Measurements from ENCODE around the gene CC2D1A. TPM values are rescaled to one million over a fixed set of nuclear protein-coding genes. Genes with fewer than 3 reads are reported as not detected.

CC2D1A gene
- 13.5 and 14.9 TPM in 2 replicates for total RNA-seq (2014; rRNA removed; shearing (Covaris generic))

DNA sequence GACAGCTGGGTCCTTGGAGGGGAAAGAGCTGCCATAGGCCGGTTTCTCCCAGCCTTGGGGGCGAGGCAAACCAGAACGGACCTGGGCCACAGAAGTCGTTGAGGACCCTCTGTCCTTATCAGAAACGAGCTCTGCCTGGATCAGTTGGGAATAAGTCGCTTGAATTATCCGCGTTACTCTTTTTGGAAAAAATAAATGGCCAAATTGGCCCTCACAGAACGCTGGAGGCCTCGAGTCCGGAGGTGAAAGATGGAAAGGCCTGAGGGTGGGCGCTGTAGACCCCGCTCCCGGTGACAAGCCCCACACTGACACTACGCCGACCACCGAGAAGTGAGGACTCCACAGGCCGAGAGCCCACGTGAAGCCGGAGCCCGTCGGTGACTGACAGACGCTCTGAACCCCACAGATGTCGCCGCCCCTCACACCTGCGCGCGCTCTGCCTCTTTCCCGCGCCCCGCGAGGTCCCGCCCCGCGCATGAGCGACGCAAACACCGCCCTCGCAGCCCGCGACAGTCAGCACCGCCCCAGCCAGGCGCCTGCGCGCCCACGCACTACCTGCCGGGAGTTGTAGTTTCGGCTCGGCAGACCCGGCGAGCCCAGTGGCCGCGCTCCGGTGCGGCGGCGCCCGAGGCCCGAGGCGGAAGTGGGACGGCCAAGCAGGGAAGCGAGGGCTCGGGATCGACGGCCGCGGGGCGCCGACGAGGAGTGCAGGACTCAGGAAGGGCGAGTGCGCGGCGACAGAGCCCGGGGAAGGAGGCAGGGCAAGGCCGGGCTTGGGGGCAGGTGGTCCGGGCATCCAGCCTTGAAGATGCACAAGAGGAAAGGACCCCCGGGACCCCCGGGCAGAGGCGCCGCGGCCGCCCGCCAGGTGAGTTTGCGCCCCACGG lies at the start of gene CC2D1A, which contains the start of gene BRME1:
TSS of gene CC2D1A (plus strand) at position 568 of the 887 bp plus-strand sequence. CDS start at position 809, 241 bp downstream.
TSS of gene BRME1 (minus strand) at position 484 of the 887 bp plus-strand sequence. CDS start 1,225 bp downstream, outside the sequence.
- DNase-seq (ENCODE audit: low spot score): peak; percentile 88

DNA sequence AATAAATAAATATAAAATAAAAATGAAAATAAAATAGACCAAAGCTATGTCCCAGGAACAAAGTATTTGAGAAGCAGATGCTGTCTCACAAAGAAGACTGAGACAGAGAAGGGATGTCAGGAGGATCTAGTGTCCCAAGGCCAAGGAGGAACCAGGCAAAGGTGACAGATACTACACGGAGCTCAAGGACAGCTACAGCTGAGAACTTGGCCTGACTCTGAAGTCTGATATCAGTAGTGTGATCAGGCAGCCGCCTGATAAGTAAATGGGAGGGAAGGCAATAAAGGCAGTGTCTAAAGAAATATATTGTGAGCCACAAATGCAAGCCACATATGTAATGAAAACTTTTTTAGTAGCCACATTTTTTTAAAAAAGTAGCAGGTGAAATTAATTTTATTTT lies 49.5 kb upstream of the CC2D1A start:
- no peak for DNase-seq (ENCODE audit: low spot score)

DNA sequence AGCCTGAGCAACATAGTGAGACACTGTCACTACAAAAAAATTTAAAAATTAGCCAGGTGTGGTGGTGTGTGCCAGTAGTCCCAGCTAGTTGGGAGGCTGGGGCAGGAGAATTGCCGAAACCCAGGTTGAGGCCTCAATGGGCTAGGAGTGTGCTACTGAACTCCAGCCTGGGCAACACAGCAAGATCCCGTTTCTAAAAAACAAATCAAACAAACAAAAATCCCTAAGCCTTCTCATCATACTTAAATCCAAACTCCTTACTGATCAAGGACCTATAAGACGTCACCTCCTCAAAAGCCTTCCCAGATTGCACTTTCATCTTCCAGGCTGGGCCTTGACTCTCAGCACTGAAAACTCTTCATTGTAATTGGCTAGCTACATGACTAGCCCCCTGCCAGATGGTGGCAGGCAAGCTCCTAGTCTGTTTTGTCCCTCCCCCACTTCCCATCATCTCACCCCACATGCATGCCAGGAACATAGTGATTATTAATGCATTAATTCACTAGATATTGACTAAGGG lies 46.6 kb upstream of the CC2D1A start:
- DNase-seq (ENCODE audit: low spot score): peak; percentile 65

DNA sequence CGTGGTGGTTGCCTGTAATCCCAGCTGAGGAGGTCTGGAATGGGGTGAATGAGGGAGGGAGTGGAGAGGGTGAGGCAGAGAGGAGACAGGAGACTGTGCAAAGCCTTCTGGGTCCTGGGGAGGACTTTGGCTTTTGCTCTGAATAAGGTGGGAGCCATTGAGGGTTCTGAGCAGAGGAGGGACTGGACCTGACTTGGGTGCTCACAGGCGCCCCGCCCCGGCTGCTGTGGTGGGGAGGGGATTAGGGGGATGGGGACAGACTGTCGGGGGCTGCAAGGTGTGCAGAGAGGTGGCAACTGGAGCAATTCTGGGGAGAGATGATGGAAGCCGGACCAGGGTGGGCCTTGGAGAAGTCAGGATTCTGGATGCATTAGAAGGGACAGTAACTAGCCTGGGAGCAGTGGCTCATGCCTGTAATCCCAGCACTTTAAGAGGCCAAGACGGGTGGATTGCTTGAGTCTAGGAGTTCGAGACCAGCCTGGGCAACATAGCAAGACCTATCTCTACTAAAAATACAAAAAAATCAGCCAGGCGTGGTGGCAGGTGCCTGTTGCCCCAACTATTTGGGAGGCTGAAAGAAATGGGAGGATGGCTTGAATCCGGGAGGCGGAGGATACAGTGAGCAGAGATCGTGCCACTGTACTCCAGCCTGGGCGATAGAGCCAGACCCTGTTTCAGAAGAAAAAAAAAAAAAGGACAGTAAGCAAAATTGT lies 45.2 kb upstream of the CC2D1A start:
- DNase-seq (ENCODE audit: low spot score): no peak

DNA sequence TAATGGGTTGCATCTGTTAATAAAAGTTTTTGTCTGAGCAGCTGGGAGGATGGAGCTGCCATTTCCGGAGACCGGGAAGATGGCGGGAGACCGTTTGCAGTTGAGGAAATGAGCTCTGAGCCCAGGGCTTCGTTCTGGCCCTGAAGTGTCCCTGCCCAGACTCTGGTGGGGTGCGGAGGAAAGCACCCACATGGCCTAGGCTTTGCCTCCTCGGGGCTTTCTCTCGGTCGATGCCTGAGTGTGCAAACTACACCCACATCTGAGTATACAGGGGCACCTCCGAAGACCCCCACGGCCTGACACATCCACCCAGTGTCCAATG lies 44.6 kb upstream of the CC2D1A start:
- no peak for DNase-seq (ENCODE audit: low spot score)

DNA sequence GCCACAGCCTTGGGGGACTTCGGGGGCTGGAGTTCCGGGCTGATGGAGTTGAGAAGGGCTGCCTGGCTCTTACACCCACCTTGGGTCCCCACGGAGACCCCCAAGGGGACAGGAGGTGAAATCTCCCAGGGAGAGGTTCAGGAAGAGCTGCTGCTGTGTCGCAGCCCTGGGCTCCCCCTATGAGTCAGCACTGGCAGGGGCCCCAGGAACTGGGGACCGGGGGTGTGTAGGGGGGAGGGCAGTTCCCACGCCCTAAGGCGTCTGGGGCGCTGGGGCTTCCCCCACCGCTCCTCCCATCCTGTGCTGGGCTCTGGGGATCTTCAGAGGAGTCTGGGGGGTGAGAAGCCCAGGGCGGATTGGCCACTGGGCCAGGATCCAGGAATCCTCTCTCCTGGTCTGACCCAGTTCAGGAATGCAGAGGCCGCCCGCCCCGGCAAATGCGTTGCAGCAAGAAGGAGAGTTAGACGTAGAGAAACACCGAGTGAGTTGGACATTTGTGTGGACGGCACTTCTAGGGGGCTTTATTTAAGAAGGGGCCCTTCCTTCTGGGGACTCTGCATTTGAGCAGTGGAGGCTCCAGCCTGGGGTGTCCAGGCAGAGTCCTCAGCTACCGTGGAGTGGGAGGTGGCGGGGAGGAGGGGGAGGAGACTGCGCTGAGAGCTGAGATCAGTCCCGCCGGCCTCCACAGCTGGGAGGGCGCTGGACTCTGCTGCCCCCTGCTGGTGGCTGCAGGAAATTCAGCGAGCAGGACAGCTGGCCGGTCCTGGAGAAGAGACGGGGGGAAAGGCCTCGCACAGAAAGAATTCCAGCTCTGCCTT lies 44.1 kb upstream of the CC2D1A start:
- DNase-seq (ENCODE audit: low spot score): peak; percentile 86

DNA sequence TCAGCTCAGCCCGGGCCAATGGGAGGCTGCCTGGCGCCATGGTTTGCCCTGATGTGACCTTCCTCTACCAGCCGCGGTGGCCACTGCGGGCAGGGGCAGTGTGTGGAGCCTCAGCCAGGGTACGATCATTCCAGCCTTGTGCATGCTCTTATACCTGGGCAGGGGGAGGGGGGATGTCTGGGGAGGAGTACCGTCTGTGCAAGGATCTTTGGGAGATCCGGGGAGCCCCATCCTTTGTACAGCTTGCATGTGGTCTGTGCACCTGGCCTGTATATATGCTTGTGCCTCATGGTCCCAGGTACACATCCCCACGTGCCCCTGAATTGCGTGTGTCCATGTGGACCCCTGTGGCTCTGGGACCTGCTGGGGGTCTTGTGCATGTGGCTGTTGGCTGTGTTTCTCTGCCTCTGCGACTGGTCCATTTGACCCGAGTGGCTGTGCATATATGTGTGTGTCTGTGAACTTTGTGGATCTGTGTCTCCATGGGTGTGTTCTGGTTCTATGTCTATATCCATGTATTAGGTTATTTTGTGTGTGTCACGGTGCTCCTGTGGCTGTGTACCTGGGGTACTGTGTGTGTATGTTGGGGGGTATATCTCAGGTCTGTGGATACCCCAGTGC lies 41.8 kb upstream of the CC2D1A start:
- DNase-seq (ENCODE audit: low spot score): no peak

DNA sequence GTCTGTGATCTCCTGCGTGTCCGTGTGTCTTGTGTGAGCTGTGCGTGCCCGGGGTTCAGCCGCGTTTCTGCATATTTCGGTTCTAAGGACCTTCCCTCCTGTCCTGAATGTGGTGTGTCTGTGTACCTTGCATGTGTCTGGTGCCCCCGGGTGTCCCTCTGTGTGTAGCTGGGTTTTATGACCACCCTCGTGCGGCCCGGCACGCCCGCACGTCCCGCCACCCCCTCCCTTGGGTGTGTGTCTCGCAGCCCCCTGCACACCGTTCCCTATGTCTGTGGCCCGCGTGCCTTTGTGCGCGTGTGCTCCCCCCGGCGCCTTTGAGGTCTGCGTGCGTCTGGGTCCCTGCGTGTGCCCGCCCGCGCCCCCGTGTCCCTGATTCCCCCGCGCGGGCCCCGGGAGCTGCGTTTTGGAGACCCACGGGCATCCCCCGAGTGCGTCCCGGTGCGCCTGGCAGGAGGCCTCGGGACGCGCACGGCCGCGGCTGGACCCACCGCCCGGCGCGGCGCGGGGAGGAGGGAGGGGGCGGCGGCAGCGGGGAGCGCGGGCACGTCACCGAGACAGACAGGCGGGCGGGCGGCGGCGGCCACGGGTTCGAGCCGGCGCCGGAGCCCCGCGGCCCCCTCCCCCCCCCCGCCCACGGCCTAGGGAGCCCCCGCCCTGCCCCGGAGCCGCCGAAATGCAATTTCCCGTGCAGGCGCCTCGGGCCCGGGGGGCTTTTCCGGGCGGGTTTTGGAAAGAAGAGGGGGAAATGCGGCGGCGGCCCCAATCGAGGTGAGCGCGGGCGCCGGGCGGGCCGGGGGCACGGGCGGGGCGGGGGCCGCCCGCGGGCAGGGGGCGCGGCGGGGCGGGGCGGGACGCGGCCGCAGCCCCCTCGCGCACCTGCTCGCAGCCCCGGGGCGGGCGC lies 41.1 kb upstream of the CC2D1A start:
- no peak for DNase-seq (ENCODE audit: low spot score)

DNA sequence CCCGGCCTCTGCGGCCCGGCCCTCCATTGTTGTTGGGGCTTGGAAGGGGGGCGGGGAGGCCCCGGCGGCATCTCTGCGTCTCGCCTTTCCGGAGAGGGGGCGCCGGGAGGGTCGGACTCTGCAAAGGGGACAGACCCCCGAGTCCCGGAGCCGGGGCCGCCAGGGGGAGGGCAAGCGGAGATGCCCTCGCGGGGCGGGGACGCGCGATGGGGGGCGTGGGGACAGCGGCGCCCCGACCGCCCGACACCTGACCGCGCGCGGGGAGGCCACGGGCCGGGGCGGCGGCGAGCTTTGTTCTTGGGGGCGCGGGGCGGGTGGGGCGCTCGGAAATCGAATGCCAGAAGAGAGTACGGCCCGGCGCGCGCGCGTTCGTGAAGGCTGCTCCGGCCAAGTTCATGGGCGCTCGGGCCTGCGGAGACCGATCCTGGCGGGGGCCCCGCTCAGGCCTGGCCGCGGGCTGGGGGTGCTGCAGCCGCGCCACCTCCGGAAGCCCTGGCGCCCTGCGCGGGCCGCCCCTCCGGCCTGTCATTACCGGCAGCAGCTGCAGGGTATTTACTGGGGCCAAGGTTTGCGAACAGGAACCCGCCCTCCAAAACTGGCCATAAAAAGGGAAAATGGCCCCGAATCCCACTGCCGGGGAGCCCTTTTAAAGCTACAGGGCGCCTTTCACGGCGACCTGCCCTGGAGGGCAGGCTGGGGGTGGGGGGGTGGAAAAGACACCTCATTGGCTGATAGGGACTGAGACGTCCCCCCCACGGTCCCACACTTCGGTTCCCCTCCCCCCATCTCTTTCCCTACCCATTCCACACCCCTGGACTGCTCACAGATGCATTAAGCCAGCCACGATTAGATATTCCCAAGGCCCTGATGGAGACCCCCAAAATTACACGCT lies 40.2 kb upstream of the CC2D1A start:
- no peak for DNase-seq (ENCODE audit: low spot score)

DNA sequence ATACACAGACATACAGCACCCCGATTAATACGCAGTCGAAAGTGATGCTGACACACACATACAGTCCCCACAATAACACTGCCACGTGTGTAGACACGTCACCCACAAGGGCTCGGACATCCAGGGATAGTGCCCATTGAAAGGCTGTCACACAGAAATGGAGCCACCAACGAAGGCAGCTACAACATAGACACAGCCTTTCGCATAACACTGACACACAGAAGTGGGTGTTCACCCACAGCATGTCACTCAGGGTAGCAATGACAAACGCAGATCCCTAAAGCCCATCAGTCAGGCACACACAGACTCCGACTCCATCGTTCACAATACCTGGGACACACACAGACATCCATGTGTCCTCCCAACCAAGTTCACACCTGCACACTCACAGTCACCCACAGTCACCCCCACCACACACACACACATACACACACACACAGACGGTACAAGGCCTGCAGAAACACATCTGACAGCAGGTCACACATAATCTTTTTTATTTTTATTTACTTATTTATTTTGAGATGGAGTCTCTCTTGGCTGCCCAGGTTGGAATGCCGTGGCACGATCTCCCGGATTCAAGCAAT lies 39.4 kb upstream of the CC2D1A start:
- DNase-seq (ENCODE audit: low spot score): no peak

DNA sequence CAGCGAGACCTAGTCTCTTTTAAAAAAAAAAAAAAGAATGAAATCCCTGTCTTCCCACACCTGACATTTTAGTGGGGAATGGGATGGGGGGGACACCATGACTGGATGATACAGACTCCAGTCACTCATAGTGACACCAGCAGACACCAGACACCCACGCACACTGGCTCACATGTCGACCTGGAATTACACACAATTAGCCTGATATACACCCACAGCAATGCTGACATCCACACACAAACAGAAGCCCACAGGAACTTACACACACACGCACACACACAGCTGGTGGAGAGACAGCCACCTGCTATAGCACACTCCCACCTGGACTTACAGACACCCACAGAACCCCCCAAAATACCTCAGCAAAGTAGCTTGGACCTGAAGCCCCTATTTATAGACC lies 37.3 kb upstream of the CC2D1A start:
- no peak for DNase-seq (ENCODE audit: low spot score)

DNA sequence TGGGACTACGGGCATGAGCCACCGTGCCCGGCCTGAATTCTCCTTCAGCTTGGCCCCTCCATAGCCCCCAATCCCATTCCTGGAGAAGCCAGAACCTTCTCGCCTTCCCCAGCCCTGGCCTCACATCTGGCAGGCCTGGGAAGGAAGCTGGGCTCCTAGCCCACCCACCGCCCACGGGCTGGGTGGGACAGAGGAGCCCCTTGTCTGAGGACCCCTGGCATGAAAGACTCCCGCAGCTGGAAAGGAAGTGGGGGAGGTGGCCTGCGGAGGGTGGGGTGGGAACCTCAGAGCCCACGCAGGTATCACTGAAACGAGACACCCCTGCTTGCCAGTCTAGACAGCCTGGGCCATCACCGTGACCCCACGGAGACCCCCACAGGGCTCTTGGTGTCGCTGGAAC lies 36.7 kb upstream of the CC2D1A start:
- DNase-seq (ENCODE audit: low spot score): no peak

DNA sequence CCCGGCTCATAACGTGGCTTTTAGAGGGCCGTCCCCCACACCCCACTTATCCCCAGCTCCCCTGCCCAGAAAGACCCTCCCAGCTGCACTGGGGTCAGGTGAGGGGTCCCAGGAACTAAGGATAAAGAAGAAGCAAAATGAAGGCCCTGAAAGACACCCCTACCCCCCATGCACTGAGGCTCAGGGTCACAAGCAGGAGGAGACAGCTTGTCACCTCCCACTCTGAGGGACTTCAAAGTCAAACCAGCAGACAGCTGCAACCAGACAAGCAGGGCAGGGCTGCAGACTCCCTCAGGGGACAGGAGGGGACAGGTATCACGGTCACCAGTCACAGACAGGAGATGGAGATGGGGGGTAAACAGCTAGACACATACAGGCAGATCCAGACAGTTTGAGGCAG lies 35.1 kb upstream of the CC2D1A start:
- DNase-seq (ENCODE audit: low spot score): no peak

DNA sequence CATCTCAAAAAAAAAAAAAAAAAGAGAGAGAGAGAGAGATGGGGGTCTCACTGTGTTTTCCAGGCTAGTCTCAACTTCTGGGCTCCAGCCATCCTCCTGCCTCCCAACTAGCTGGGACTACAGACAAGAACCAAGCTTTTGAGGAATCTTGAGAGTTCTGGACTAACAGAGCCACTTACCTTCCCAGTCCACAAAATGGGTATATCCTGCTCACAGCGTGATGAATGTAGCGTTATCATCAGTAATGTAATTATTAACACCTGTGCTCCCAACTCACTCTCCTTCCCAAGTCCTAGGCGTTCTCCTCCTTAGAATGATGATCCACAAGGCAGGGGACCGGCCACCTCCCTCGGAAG lies 33.7 kb upstream of the CC2D1A start:
- no peak for DNase-seq (ENCODE audit: low spot score)

DNA sequence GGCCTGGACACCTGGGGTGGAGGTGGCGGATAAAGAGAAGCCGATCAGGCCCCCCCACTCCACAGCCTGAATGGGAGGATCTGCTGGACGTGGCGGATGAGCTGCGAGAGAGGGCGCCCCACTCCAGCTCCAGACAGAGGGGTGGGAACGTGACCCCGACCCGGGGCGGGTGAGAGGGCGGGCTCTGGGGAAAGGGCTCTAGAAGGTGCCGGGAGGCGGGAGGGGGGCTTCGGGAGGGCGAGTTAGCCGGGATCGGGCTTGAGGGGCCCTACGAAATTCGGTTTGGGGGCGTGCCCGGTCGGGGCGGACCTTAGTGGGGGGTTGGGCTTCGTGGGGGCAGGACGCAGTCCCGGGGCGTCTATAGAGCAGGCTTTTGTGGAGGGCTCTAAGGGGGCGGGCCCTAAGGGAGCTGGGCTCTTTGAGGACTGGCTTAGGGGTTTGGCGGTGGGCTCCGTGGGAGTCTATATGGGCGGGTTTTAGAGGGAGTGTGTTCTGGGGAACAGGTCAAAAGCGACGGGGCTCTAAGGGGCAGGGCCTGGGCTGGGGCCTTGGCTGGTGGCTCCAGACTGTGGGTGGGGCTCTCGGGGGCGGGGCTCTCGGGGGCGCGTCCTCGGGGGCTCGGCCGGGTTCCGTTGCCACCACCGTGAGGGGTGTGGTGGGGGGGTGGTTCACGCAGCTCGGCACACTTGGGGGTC lies 33.2 kb upstream of the CC2D1A start:
- no peak for DNase-seq (ENCODE audit: low spot score)

DNA sequence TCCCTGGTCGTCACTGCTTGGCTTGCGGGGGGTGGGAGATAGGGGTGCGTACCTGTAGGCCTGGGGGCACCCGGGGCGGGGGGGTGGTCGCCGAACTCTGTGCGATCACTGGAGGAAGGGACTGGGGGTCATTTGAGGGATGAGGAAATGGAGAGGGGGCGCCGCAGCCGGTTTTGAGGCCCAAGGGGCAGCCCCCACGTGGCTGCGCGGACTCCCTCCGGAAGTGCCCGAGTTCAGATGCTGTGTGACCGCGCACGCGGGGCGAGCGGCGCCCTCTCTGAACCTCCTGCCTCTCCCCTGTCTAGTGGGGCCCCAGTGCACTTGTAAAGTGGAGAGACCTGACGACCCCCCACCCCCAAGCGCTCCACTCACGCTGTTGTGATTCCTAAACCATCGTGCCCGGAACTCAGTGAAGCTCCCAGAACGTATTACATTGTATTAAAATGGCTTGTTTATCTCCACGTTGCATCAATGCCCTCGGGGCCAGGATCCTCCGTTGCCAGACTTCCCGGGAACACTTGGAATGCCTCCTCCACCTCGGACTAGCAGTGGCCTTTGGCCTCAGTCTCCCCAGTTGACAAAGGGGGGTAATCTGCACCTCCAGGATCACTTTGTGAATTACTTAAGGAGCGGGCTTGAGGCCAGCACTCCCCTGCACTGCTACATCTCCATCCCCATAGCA lies 32.0 kb upstream of the CC2D1A start:
- DNase-seq (ENCODE audit: low spot score): no peak

DNA sequence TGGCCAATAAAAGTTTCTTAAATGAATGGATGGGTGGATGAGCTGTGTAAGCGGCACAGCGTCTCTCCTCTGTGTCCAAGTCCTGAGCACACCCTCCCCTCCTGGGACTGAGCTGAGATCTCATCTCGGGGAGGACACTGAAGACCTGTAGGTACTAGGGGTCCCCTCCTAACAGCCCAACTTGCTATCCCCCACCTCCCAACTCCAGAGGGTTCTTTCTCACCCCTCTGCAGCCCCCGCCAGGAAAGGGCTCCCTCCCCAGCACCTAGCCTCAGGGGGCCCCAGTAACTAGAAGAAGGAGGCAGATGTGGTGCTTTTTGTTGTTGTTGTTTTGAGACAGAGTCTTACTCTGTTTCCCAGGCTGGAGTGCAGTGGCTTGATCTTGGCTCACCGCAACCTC lies 30.2 kb upstream of the CC2D1A start:
- no peak for DNase-seq (ENCODE audit: low spot score)

DNA sequence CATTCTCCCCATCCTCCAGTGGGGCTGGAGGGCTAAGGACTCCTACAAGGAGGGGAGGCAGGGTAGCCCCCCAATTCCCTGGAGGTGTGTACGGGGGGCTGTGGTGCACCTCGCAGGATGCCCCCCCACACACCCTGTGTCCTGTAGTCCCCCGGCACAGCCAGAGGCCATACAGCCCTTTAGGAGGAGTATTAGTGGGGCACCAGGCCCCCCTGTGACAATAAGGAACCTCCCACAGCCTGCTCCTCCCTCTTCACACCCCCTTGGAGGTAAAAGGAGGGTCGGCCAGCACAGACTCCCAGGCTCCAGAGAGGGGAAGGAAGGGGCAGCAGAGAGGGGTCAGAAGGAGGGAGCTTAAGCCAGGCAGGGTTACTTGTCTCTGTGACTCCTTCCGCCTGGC lies 29.2 kb upstream of the CC2D1A start, which contains the start of gene NANOS3:
TSS of gene NANOS3 (plus strand) at position 301 of the 400 bp plus-strand sequence. CDS start 115 bp downstream, outside the sequence.
- DNase-seq (ENCODE audit: low spot score): no peak
